Cardiac muscle cell (in vitro differentiated cells and primary cell): ENCODE results near the gene USP22. TPM values are rescaled to one million over a fixed set of nuclear protein-coding genes. Genes with fewer than 3 reads are reported as not detected.
"Not testable (repeated sequence)": the region's sequence is repeated elsewhere in the genome, so short reads cannot be mapped to it uniquely, and the experiment has no call there.

ENCODE experiments used
- DNase-seq, 2 donors: peaks; one replicate each; pipeline versions ENCODE4 v3.0.0 to v3.0.0-alpha.2; 2010 to 2017; ENCODE audit warnings: low read depth in 1 of 2, low spot score in 1 of 2
- H3K27ac ChIP-seq: fragments of 200-600 bp; sonication (generic); 2 replicates; pipeline ENCODE4 v1.5.1; 2016
- H3K27me3 ChIP-seq: fragments of 200-600 bp; sonication (generic); 2 replicates; pipeline ENCODE4 v1.6.0; 2016; ENCODE audit warnings: control low read depth
- H3K36me3 ChIP-seq: fragments of 200-600 bp; sonication (generic); 2 replicates; pipeline ENCODE4 v1.5.1; 2016; ENCODE audit warnings: control low read depth
- H3K4me1 ChIP-seq: fragments of 200-600 bp; sonication (generic); 2 replicates; pipeline ENCODE4 v1.8.1; 2017; ENCODE audit warnings: low read depth, mild to moderate bottlenecking, mixed run types
- H3K4me3 ChIP-seq: fragments of 200-600 bp; sonication (generic); 2 replicates; pipeline ENCODE4 v1.5.1; 2016; ENCODE audit warnings: mild to moderate bottlenecking
- H3K9me3 ChIP-seq: fragments of 200-600 bp; sonication (generic); 2 replicates; pipeline ENCODE4 v1.5.1; 2017; ENCODE audit warnings: low read depth, mild to moderate bottlenecking, control low read depth
- CTCF ChIP-seq: IDR thresholded peaks from 2 replicates; pipeline ENCODE4 v1.5.1; 2012; ENCODE audit warnings: low read depth, mild to moderate bottlenecking, low read length
- polyA plus RNA-seq: library from polyadenylated mRNA; unstranded; fragments of >200 nt; fragmentation: Nextera tagmentation; extraction: Ambion mirVana; gene quantifications from 2 replicates; pipeline ENCODE4 v1.2.1, GENCODE V29; 2016
- total RNA-seq: library from RNA; depleted of rRNA; stranded (reverse); fragments of >200 nt; gene quantifications from 2 replicates; pipeline ENCODE4 v1.2.3, GENCODE V29; 2016

USP22 gene
- total and polyA plus RNA-seq, 2 experiments from 2014 or later = 153 to 280 TPM

- peaks cover 7% of the 10 kb centered on the region for H3K36me3 ChIP-seq
- H3K4me3 ChIP-seq = no peak overlapping the region
- H3K27ac ChIP-seq = no peak overlapping the region
- DNase-seq = no peak
- no peak for TF ChIP-seq CTCF
- H3K9me3 ChIP-seq = no peaks in the 10 kb centered on the region
- peaks cover 15% of the 10 kb centered on the region for H3K4me1 ChIP-seq
- H3K27me3 ChIP-seq = no peaks in the 10 kb centered on the region
Observed at GRCh38 chr17:20986767-20987510, 55.9 kb downstream of the USP22 start.

- peaks cover 14% of the 10 kb centered on the region for H3K36me3 ChIP-seq
- H3K27me3 ChIP-seq = no peaks in the 10 kb centered on the region
- no peaks in the 10 kb centered on the region for H3K9me3 ChIP-seq
- no peak for TF ChIP-seq CTCF
- H3K27ac ChIP-seq = no peak overlapping the region
- no peak for DNase-seq
- H3K4me1 ChIP-seq = no peaks in the 10 kb centered on the region
- H3K4me3 ChIP-seq = no peak overlapping the region
Observed at GRCh38 chr17:20983359-20983637, 59.5 kb downstream of the USP22 start.

- no peak overlapping the region for H3K4me3 ChIP-seq
- H3K27ac ChIP-seq = no peak overlapping the region
- no peak for TF ChIP-seq CTCF
- no peaks in the 10 kb centered on the region for H3K27me3 ChIP-seq
- peaks cover 14% of the 10 kb centered on the region for H3K36me3 ChIP-seq
- H3K9me3 ChIP-seq = no peaks in the 10 kb centered on the region
- DNase-seq = no peak
- H3K4me1 ChIP-seq = no peaks in the 10 kb centered on the region
Observed at GRCh38 chr17:20982589-20983358, 60.0 kb downstream of the USP22 start.

GRCh38 chr17:20981046-20981920 is 61.5 kb downstream of the USP22 start:
- no peak for DNase-seq
- no peak overlapping the region for H3K27ac ChIP-seq
- no peak overlapping the region for H3K4me3 ChIP-seq
- peaks cover 14% of the 10 kb centered on the region for H3K36me3 ChIP-seq
- no peaks in the 10 kb centered on the region for H3K9me3 ChIP-seq
- no peaks in the 10 kb centered on the region for H3K27me3 ChIP-seq
- no peaks in the 10 kb centered on the region for H3K4me1 ChIP-seq
- no peak for TF ChIP-seq CTCF

- no peak for DNase-seq
- Histone ChIP-seq H3K4me3 (no peak overlapping the region), H3K4me1 (no peaks in the 10 kb centered on the region), H3K9me3 (no peaks in the 10 kb centered on the region), H3K27ac (no peak overlapping the region), H3K27me3 (no peaks in the 10 kb centered on the region), H3K36me3 (peaks cover 14% of the 10 kb centered on the region)
- no peak for TF ChIP-seq CTCF
Observed at GRCh38 chr17:20979792-20980083, 63.1 kb downstream of the USP22 start.

GRCh38 chr17:20979007-20979791 is 63.6 kb downstream of the USP22 start:
- not testable (repeated sequence) for DNase-seq, H3K4me3 ChIP-seq, H3K4me1 ChIP-seq, H3K27me3 ChIP-seq, H3K9me3 ChIP-seq, H3K27ac ChIP-seq
- H3K36me3 ChIP-seq = peaks cover 15% of the 10 kb centered on the region

- H3K36me3 ChIP-seq = peaks cover 22% of the 10 kb centered on the region
- H3K27me3 ChIP-seq, H3K4me1 ChIP-seq, DNase-seq, H3K9me3 ChIP-seq, H3K27ac ChIP-seq, H3K4me3 ChIP-seq: not testable (repeated sequence)
Observed at GRCh38 chr17:20977609-20978253, 65.1 kb downstream of the USP22 start.
